ENCODE measurements around the gene DHDH. TPM values are rescaled to one million over a fixed set of nuclear protein-coding genes. Genes with fewer than 3 reads are reported as not detected.

DHDH gene
- total and polyA plus RNA-seq, 2 of the 13 experiments (the other 11 are each of a cell fraction or from before 2014, with no cell fraction given), result 0.13 to 0.91 TPM

DNA sequence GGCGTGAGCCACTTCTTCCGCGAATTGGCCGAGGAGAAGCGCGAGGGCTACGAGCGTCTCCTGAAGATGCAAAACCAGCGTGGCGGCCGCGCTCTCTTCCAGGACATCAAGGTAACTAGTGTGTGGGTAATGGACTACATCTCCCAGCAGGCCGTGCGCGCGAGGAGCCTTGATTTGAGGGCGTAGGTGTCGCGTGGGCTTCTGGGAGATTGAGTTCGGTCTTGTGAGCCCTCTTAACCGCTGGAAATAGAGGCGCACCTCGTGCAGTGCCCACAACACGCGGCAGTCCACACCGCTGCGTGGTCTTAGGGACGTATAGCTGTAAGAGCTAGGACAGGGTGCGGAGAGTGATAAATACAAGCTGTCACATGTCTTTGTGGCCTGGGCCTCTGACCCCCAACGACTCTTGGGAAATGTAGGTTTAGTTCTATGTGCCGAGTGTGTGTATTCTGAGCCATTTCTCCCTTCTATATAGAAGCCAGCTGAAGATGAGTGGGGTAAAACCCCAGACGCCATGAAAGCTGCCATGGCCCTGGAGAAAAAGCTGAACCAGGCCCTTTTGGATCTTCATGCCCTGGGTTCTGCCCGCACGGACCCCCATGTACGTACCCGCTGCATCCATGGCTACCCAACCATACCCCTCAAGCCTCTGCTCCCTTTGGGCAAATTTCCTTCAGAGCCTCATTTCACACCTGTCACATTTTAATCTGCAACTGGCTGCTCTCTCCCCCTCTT lies 32.5 kb downstream of the DHDH start (continued):
- TF ChIP-seq FLYWCH1 (CRISPR knock-in tag; IDR thresholded peaks at IDR 0.05) (no peak), NFE2 (CRISPR knock-in tag; IDR thresholded peaks at IDR 0.05) (no peak), ZNF17 (CRISPR knock-in tag; IDR thresholded peaks at IDR 0.05) (no peak), MEF2D (CRISPR knock-in tag; IDR thresholded peaks at IDR 0.05) (no peak), ZNF766 (CRISPR knock-in tag; IDR thresholded peaks at IDR 0.05; ENCODE audit: borderline replicate concordance) (peak; percentile 78; the same call in 1 of the 2 replicates), CCDC6 (CRISPR knock-in tag; IDR thresholded peaks at IDR 0.05) (peak; percentile 16; the same call in 1 of the 2 replicates), TSC22D2 (CRISPR knock-in tag; IDR thresholded peaks at IDR 0.05; ENCODE audit: borderline replicate concordance) (no peak), TRIM24 (CRISPR knock-in tag; IDR thresholded peaks at IDR 0.05) (no peak), MTA3 (CRISPR knock-in tag; IDR thresholded peaks at IDR 0.05) (no peak), RELA (CRISPR knock-in tag; IDR thresholded peaks at IDR 0.05) (no peak), ZNF33B (CRISPR knock-in tag; IDR thresholded peaks at IDR 0.05) (no peak; the same call in 1 of the 2 replicates), ZNF232 (CRISPR knock-in tag; IDR thresholded peaks at IDR 0.05; ENCODE audit: borderline replicate concordance) (no peak), FOXM1 (CRISPR knock-in tag; IDR thresholded peaks at IDR 0.05) (no peak)
- TF ChIP-seq, protein P1, sequence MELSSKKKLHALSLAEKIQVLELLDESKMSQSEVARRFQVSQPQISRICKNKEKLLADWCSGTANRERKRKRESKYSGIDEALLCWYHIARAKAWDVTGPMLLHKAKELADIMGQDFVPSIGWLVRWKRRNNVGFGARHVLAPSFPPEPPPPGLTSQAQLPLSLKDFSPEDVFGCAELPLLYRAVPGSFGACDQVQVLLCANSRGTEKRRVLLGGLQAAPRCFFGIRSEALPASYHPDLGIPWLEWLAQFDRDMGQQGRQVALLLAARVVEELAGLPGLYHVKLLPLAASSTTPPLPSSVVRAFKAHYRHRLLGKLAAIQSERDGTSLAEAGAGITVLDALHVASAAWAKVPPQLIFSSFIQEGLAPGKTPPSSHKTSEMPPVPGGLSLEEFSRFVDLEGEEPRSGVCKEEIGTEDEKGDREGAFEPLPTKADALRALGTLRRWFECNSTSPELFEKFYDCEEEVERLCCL (CRISPR knock-in tag; IDR thresholded peaks at IDR 0.05; ENCODE audit: borderline replicate concordance), result no peak
- TF ChIP-seq, protein P2, sequence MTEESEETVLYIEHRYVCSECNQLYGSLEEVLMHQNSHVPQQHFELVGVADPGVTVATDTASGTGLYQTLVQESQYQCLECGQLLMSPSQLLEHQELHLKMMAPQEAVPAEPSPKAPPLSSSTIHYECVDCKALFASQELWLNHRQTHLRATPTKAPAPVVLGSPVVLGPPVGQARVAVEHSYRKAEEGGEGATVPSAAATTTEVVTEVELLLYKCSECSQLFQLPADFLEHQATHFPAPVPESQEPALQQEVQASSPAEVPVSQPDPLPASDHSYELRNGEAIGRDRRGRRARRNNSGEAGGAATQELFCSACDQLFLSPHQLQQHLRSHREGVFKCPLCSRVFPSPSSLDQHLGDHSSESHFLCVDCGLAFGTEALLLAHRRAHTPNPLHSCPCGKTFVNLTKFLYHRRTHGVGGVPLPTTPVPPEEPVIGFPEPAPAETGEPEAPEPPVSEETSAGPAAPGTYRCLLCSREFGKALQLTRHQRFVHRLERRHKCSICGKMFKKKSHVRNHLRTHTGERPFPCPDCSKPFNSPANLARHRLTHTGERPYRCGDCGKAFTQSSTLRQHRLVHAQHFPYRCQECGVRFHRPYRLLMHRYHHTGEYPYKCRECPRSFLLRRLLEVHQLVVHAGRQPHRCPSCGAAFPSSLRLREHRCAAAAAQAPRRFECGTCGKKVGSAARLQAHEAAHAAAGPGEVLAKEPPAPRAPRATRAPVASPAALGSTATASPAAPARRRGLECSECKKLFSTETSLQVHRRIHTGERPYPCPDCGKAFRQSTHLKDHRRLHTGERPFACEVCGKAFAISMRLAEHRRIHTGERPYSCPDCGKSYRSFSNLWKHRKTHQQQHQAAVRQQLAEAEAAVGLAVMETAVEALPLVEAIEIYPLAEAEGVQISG (CRISPR knock-in tag; IDR thresholded peaks at IDR 0.05), result 0 out of 2 replicates have a peak, but pooled peaks have one; percentile 2
- TF ChIP-seq, protein P3, sequence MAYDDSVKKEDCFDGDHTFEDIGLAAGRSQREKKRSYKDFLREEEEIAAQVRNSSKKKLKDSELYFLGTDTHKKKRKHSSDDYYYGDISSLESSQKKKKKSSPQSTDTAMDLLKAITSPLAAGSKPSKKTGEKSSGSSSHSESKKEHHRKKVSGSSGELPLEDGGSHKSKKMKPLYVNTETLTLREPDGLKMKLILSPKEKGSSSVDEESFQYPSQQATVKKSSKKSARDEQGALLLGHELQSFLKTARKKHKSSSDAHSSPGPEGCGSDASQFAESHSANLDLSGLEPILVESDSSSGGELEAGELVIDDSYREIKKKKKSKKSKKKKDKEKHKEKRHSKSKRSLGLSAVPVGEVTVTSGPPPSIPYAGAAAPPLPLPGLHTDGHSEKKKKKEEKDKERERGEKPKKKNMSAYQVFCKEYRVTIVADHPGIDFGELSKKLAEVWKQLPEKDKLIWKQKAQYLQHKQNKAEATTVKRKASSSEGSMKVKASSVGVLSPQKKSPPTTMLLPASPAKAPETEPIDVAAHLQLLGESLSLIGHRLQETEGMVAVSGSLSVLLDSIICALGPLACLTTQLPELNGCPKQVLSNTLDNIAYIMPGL (CRISPR knock-in tag; IDR thresholded peaks at IDR 0.05; ENCODE audit: borderline replicate concordance in 1 of 2, low read depth in 1 of 2), result no peak; a peak in 1 of 4 replicates
- TF ChIP-seq, protein P4, sequence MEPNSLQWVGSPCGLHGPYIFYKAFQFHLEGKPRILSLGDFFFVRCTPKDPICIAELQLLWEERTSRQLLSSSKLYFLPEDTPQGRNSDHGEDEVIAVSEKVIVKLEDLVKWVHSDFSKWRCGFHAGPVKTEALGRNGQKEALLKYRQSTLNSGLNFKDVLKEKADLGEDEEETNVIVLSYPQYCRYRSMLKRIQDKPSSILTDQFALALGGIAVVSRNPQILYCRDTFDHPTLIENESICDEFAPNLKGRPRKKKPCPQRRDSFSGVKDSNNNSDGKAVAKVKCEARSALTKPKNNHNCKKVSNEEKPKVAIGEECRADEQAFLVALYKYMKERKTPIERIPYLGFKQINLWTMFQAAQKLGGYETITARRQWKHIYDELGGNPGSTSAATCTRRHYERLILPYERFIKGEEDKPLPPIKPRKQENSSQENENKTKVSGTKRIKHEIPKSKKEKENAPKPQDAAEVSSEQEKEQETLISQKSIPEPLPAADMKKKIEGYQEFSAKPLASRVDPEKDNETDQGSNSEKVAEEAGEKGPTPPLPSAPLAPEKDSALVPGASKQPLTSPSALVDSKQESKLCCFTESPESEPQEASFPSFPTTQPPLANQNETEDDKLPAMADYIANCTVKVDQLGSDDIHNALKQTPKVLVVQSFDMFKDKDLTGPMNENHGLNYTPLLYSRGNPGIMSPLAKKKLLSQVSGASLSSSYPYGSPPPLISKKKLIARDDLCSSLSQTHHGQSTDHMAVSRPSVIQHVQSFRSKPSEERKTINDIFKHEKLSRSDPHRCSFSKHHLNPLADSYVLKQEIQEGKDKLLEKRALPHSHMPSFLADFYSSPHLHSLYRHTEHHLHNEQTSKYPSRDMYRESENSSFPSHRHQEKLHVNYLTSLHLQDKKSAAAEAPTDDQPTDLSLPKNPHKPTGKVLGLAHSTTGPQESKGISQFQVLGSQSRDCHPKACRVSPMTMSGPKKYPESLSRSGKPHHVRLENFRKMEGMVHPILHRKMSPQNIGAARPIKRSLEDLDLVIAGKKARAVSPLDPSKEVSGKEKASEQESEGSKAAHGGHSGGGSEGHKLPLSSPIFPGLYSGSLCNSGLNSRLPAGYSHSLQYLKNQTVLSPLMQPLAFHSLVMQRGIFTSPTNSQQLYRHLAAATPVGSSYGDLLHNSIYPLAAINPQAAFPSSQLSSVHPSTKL (CRISPR knock-in tag; IDR thresholded peaks at IDR 0.05), result no peak
- TF ChIP-seq, protein P5, sequence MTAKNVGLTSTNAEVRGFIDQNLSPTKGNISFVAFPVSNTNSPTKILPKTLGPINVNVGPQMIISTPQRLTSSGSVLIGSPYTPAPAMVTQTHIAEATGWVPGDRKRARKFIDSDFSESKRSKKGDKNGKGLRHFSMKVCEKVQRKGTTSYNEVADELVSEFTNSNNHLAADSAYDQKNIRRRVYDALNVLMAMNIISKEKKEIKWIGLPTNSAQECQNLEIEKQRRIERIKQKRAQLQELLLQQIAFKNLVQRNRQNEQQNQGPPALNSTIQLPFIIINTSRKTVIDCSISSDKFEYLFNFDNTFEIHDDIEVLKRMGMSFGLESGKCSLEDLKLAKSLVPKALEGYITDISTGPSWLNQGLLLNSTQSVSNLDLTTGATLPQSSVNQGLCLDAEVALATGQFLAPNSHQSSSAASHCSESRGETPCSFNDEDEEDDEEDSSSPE (CRISPR knock-in tag; IDR thresholded peaks at IDR 0.05), result no peak
